Ectodermal cell (in vitro differentiated cells): ENCODE results near the gene MYH11.

ENCODE experiments used
- H3K27ac ChIP-seq: 2 replicates; pipeline ENCODE4 v1.7.0; 2013; ENCODE audit warnings: mild to moderate bottlenecking, low read depth, low read length; ENCODE audit not compliant: insufficient read depth, poor library complexity, severe bottlenecking
- H3K27me3 ChIP-seq: 2 replicates; pipeline ENCODE4 v1.7.0; 2013; ENCODE audit warnings: mild to moderate bottlenecking, low read length; ENCODE audit not compliant: insufficient read depth, control insufficient read depth, poor library complexity, severe bottlenecking
- H3K36me3 ChIP-seq: one replicate; pipeline ENCODE4 v1.7.0; 2013; ENCODE audit warnings: low read length; ENCODE audit not compliant: control insufficient read depth, insufficient read depth
- H3K4me1 ChIP-seq: one replicate; pipeline ENCODE4 v1.7.0; 2013; ENCODE audit warnings: low read length; ENCODE audit not compliant: control insufficient read depth, insufficient read depth
- H3K4me3 ChIP-seq: 2 replicates; pipeline ENCODE4 v1.7.0; 2013; ENCODE audit warnings: low read depth, low read length, control low read depth; ENCODE audit not compliant: insufficient read depth
- H3K9me3 ChIP-seq: 2 replicates; pipeline ENCODE4 v1.7.0; 2013; ENCODE audit warnings: mild to moderate bottlenecking, low read length, moderate library complexity; ENCODE audit not compliant: control insufficient read depth
- WGBS, 2 experiments: methylation state at CpG; one replicate each; pipeline ENCODE4 v1.1.7; 2013; ENCODE audit warnings: missing lambda C conversion rate in 2 of 2; 5-methylcytosine and 5-hydroxymethylcytosine counted together

MYH11 gene

DNA sequence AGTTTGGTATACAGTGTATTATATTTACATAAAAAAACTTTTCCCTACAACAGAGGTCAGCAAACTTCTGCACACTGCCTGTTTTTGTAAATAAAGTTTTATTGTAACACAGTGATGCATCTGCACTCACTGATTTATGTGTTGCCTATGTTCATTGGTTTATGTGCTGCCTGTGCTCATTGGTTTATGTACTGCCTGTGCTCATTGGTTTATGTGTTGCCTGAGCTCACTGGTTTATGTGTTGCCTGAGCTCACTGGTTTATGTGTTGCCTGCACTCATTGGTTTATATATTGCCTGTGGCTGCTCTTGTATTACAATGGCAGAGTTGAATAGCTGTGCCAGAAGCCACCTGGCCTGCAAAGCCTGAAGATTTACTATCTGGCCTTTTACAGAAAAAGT, 81.6 kb downstream of the MYH11 start:
- no peak overlapping the region for H3K4me3 ChIP-seq
- H3K27me3 ChIP-seq, result no peaks in the 10 kb centered on the region
- H3K9me3 ChIP-seq, result no peaks in the 10 kb centered on the region
- H3K27ac ChIP-seq, result no peak overlapping the region
- H3K4me1 ChIP-seq, result no peaks in the 10 kb centered on the region
- H3K36me3 ChIP-seq, result no peaks in the 10 kb centered on the region

DNA sequence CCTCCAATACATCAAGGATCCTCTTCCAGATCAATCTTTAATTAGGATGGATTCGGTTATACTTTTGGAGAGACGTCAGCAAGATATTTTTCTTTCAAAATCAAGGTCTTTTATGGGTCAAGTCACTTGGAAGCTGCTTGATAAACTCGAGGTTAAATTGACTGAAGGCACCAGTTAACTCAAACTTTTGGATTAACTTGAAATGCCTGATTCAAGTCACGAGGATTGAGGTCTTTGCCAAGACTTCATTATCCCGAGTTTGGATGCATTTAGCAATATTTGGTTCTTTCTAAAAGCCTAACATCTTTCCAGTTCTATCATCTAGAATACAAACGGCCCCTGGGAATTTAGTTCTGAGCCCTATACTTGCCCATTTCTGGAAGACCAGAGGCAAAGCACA, 82.9 kb downstream of the MYH11 start:
- H3K4me3 ChIP-seq, result no peak overlapping the region
- 87 to 91% methylated on average over 6 of the region's 6 CpGs for WGBS, 2 experiments
- H3K36me3 ChIP-seq, result no peaks in the 10 kb centered on the region
- H3K27me3 ChIP-seq, result no peaks in the 10 kb centered on the region
- H3K4me1 ChIP-seq, result no peaks in the 10 kb centered on the region
- no peaks in the 10 kb centered on the region for H3K9me3 ChIP-seq
- H3K27ac ChIP-seq, result no peak overlapping the region

DNA sequence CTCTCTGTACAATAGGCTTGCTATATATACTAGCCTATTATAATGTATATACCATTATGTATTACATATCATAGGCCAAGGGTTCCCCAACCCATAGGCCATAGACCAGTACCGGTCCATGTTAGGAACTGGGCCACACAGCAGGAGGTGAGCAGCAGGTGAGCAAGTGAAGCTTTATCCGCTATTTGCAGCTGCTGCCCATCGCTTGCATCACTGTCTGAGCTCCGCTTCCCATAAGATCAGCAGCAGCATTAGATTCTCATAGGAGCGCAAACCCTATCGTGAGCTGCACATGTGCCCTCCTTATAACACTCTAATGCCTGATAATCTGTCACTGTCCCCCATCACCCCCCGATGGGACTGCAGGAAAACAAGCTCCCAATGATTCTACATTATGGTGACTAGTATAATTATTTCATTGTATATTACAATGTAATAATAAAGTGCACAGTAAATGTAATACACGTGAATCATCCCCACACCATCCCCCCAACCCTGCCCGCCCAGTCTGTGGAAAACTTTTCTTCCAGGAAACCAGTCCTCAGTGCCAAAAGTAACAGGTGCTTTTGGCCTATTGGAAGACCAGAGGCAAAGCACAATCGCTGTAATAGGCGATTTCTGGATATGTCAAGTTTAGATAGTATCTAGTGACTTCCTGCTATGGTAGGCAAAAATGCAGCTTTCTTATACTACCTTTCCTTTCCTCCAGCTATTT, 84.1 kb downstream of the MYH11 start:
- Histone ChIP-seq H3K9me3 (no peaks in the 10 kb centered on the region), H3K27me3 (no peaks in the 10 kb centered on the region), H3K36me3 (no peaks in the 10 kb centered on the region), H3K4me3 (no peak overlapping the region), H3K27ac (no peak overlapping the region), H3K4me1 (no peaks in the 10 kb centered on the region)
- WGBS, 2 experiments, result 87 to 89% methylated on average over 9 to 11 of the region's 11 CpGs

DNA sequence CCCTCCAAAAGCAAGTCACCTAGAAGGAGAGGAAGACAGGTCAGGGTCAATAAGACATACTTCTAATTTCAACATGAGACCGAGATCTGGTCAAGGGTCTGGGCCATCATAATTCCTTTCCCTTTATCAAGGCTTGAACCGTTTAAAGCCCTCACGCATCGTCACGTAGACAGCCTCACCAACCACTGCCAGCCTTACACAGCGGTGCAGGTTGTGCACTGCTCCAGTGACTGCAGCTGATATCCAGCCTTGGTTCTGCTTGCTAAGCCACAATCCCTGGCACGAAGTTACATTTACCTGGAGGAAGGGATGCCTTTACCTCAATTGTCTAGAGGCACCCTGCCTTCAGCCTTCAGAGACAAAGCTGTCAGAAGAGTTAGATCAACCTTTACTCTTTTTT, 85.1 kb downstream of the MYH11 start:
- Histone ChIP-seq H3K27me3 (no peaks in the 10 kb centered on the region), H3K27ac (no peak overlapping the region), H3K4me1 (no peaks in the 10 kb centered on the region), H3K9me3 (no peaks in the 10 kb centered on the region), H3K4me3 (no peak overlapping the region), H3K36me3 (no peaks in the 10 kb centered on the region)
- WGBS, 2 experiments, result 92 to 93% methylated on average over 7 of the region's 7 CpGs

DNA sequence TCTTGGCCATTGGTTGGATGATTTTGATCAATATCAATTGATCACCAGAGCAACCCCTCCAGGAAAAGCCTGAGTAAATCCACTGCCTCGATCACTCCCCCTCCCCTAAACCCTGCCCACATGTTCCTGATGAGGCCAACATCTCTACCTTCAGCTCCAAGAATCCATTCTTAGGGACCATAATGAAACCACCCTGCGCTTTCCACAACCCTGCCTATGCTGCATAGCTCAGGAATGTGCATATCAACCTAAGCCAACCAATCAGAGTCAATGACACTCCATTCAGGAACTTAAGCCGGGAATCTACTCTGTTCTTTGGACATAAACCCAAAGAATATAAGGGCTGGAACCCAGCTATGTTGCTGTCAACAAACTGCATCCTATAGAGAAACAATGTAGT, 86.3 kb downstream of the MYH11 start:
- no peaks in the 10 kb centered on the region for H3K4me1 ChIP-seq
- H3K27me3 ChIP-seq, result no peaks in the 10 kb centered on the region
- H3K27ac ChIP-seq, result no peak overlapping the region
- H3K4me3 ChIP-seq, result no peak overlapping the region
- H3K36me3 ChIP-seq, result no peaks in the 10 kb centered on the region
- no peaks in the 10 kb centered on the region for H3K9me3 ChIP-seq
- 91 to 96% methylated on average over 3 of the region's 3 CpGs for WGBS, 2 experiments

DNA sequence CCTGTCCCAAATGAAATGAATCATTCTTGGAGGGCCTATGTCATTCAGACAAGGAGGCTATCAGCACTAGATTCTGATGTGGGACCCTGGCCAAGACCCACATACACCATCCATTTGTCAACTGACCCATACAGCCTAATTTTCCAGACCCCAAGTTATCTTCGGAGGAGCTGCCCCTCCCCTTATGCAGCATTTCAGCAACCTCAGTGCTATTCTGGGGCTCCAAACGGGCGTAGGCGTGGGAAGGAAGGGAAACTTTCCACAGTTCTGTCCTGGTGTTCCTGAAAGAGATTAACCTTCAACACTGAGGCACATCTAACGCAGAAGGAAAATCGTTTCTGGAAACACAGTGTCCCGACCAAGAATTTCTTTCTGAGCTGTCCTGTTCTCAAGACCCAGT, 86.7 kb downstream of the MYH11 start:
- no peaks in the 10 kb centered on the region for H3K4me1 ChIP-seq
- H3K27ac ChIP-seq, result no peak overlapping the region
- H3K4me3 ChIP-seq, result no peak overlapping the region
- 79 to 87% methylated on average over 7 of the region's 7 CpGs for WGBS, 2 experiments
- no peaks in the 10 kb centered on the region for H3K36me3 ChIP-seq
- no peaks in the 10 kb centered on the region for H3K9me3 ChIP-seq
- H3K27me3 ChIP-seq, result no peaks in the 10 kb centered on the region

DNA sequence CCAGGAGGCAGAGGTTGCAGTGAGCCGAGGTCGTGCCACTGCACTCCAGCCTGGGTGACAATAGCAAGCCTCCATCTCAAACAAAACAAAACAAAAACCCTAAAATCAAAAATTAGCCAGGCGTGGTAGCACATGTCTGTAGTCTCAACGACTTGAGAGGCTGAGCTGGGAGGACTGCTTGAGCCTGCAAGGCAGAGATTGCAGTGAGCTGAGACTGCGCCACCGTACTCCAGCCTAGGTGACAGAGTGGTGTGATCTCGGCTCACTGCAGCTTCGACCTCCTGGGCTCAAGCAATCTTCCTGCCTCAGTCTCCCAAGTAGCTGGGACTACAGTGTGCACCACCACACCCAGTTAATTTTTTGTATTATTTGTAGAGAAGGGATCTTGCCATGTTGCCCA, 87.6 kb downstream of the MYH11 start:
- WGBS, 2 experiments, result 90 to 92% methylated on average over 8 of the region's 8 CpGs
- Histone ChIP-seq H3K4me3 (no peak overlapping the region), H3K36me3 (no peaks in the 10 kb centered on the region), H3K27ac (no peak overlapping the region), H3K4me1 (no peaks in the 10 kb centered on the region), H3K9me3 (no peaks in the 10 kb centered on the region), H3K27me3 (no peaks in the 10 kb centered on the region)

DNA sequence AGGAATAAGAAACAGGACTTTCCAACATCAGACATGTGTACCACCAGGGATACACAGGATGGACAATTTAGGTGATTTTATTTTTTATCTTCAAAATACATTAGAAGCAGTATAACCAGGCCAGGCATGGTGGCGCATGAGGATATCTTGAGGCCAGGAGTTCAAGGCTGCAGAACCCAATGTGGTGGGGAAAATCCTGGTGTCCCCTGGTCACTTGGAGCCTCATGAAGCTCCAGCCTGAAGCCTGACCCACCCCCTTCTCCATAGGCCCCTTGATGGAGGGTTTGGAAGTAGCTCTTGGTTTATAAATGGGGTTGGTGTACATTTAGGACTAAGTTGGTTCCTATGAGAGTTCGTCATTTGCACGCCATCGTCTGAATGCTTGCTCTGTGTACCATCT, 88.6 kb downstream of the MYH11 start:
- Histone ChIP-seq H3K27ac (no peak overlapping the region), H3K4me3 (no peak overlapping the region), H3K36me3 (no peaks in the 10 kb centered on the region), H3K4me1 (no peaks in the 10 kb centered on the region), H3K27me3 (no peaks in the 10 kb centered on the region), H3K9me3 (no peaks in the 10 kb centered on the region)
- 82 to 98% methylated on average over 4 of the region's 4 CpGs for WGBS, 2 experiments

DNA sequence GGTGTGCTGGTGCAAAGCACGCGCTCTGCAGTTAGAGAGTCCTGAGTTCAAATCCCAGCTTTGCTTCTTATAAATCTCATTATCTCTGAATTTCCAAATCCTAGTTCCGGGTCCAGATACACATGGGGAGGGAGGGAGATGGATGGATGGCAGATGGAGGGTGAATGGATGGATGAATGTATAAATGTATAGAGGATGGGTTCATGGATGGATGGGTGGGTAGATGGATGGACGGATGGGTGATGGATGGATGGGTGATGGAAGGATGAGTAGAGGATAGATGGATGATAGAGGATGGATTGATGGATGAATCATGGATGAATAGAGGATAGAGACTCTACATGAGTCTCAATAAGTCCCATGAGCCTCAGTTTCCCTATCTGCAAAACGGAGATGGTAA, 89.9 kb downstream of the MYH11 start:
- Histone ChIP-seq H3K27me3 (no peaks in the 10 kb centered on the region), H3K27ac (no peak overlapping the region), H3K4me1 (no peaks in the 10 kb centered on the region), H3K36me3 (no peaks in the 10 kb centered on the region), H3K9me3 (no peaks in the 10 kb centered on the region), H3K4me3 (no peak overlapping the region)
- 93 to 94% methylated on average over 5 of the region's 5 CpGs for WGBS, 2 experiments

DNA sequence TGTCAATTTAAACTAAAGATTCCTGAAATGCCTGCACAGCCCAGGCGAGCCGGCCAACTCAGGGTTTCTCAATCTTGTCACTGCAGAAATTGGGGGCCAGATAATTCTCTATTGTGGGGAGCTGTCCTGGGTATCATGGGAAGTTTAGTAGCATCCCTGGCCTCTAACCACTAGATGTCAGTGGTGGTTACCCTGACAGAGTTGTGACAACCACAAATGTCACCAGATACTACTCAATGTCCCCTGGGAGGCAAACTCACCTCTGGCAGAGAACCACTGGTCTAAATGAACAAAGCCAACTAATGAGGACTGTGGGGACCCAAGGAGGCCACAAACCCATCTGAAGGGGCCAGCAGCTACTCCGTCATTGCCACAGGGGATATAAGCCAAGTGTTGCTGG, 90.9 kb downstream of the MYH11 start:
- no peaks in the 10 kb centered on the region for H3K27me3 ChIP-seq
- H3K9me3 ChIP-seq, result no peaks in the 10 kb centered on the region
- H3K27ac ChIP-seq, result no peak overlapping the region
- no peaks in the 10 kb centered on the region for H3K4me1 ChIP-seq
- no peak overlapping the region for H3K4me3 ChIP-seq
- WGBS, 2 experiments, result 49% methylated on average over 3 of the region's 3 CpGs
- H3K36me3 ChIP-seq, result no peaks in the 10 kb centered on the region

DNA sequence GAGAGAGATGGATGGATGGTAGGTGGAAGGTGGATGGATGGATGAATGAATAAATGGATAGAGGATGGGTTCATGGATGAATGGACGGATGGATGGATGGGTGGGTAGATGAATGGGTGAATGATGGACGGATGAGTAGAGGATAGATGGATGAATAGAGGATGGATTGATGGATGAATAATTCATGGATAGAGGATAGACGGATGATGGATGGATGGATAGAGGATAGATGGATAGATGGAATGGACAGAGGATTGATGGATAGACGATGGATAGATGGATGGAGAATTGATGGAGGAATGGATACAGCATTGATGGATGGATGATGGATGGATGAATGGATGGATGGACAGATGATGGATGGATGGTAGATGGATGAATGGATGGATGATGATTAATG, 91.7 kb downstream of the MYH11 start:
- Histone ChIP-seq H3K9me3 (no peaks in the 10 kb centered on the region), H3K27ac (no peak overlapping the region), H3K27me3 (no peaks in the 10 kb centered on the region), H3K4me3 (no peak overlapping the region), H3K36me3 (no peaks in the 10 kb centered on the region), H3K4me1 (no peaks in the 10 kb centered on the region)
- 85 to 89% methylated on average over 4 of the region's 4 CpGs for WGBS, 2 experiments
